ENCODE measurements around the gene DIS3L2.
"Not testable (repeated sequence)": the region's sequence is repeated elsewhere in the genome, so short reads cannot be mapped to it uniquely, and the experiment has no call there.

DIS3L2 gene

DNA sequence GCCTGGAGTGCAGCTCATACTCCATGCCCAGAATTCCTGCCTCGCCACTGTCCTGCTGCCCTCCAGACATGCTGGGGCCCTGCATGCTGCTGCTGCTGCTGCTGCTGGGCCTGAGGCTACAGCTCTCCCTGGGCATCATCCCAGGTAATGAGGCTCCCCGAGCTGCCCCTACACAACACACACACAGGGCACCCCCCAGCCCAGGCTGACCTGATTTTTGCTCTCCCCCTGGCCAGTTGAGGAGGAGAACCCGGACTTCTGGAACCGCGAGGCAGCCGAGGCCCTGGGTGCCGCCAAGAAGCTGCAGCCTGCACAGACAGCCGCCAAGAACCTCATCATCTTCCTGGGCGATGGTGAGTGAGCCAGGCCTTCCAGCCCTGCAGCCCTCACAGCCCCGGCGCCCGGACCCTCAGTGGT lies 417.2 kb downstream of the DIS3L2 start, which contains the start of gene ALPP:
Gene ALPP (plus strand): TSS at position 17 of the 417 bp plus-strand sequence. CDS start 52 bp downstream, at position 69.
- in situ Hi-C loops (cut with HindIII; ENCODE audit: low sequenced_read_pairs) = not testable (repeated sequence)

DNA sequence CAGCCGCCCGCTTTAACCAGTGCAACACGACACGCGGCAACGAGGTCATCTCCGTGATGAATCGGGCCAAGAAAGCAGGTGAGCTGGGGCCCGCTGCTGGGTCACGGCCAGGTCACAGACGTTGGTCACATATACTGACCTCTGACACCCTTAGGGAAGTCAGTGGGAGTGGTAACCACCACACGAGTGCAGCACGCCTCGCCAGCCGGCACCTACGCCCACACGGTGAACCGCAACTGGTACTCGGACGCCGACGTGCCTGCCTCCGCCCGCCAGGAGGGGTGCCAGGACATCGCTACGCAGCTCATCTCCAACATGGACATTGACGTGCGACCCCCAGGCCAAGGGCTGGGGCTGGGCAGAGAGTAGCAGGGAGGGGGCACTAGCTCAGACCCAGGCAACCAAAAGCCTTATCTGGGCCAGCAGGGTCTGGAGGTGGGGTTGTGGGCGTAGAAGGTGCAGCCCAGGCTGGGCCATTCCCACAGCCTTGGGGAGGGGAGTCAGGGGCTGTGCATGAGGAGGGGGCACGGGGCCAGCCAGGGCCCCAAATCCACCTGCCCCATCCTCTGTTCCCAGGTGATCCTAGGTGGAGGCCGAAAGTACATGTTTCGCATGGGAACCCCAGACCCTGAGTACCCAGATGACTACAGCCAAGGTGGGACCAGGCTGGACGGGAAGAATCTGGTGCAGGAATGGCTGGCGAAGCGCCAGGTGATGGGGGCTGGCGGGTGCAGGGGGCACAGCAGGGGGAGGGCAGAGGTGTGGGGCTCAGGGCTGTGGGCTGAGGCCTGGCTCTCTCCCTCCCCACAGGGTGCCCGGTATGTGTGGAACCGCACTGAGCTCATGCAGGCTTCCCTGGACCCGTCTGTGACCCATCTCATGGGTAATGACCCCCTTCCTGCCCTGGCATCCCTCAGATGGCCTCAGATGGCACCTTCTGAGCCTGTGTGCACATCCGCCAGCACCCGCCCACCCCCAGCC lies 418.4 kb downstream of the DIS3L2 start:
- in situ Hi-C loops (cut with HindIII; ENCODE audit: low sequenced_read_pairs) = not testable (repeated sequence)

DNA sequence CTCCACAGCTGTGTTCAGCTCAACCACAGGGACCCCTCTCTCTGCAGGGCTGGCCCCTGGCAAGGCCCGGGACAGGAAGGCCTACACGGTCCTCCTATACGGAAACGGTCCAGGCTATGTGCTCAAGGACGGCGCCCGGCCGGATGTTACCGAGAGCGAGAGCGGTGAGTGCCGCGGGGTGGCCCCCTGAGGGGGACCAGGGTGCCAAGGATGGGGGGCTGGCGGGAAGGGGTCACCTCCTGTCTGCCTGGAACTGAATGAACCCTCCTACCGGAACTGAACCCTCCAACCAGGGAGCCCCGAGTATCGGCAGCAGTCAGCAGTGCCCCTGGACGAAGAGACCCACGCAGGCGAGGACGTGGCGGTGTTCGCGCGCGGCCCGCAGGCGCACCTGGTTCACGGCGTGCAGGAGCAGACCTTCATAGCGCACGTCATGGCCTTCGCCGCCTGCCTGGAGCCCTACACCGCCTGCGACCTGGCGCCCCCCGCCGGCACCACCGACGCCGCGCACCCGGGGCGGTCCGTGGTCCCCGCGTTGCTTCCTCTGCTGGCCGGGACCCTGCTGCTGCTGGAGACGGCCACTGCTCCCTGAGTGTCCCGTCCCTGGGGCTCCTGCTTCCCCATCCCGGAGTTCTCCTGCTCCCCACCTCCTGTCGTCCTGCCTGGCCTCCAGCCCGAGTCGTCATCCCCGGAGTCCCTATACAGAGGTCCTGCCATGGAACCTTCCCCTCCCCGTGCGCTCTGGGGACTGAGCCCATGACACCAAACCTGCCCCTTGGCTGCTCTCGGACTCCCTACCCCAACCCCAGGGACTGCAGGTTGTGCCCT lies 419.9 kb downstream of the DIS3L2 start:
- in situ Hi-C loops (cut with HindIII; ENCODE audit: low sequenced_read_pairs) = not testable (repeated sequence)

DNA sequence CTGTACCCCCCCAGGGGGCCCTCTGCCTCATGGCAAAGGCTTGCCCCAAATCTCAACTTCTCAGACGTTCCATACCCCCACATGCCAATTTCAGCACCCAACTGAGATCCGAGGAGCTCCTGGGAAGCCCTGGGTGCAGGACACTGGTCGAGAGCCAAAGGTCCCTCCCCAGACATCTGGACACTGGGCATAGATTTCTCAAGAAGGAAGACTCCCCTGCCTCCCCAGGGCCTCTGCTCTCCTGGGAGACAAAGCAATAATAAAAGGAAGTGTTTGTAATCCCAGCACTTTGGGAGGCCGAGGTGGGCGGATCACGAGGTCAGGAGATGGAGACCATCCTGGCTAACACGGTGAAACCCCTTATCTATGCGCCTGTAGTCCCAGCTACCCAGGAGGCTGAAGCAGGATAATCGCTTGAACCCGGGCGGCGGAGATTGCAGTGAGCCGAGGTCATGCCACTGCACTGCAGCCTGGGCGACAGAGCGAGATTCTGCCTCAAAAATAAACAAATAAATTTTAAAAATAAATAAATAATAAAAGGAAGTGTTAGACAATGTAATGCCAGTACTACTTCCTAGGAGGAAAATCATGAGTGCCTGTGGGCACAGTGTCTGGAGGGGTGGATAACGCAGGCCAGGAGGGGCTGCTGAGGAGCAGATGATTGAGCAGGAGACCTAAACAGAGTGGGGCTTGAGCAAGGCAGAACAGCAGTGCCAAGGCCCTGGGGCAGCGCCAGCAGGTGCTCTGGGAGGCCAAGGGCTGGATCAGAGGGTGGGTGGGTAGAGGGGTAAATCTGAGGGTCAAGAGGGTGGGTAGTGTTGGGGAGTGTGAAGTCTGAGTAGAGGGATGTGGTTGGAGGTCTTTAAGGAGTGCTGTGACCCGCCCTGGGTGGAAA lies 421.1 kb downstream of the DIS3L2 start:
- in situ Hi-C loops (cut with HindIII; ENCODE audit: low sequenced_read_pairs) = no loop called here

DNA sequence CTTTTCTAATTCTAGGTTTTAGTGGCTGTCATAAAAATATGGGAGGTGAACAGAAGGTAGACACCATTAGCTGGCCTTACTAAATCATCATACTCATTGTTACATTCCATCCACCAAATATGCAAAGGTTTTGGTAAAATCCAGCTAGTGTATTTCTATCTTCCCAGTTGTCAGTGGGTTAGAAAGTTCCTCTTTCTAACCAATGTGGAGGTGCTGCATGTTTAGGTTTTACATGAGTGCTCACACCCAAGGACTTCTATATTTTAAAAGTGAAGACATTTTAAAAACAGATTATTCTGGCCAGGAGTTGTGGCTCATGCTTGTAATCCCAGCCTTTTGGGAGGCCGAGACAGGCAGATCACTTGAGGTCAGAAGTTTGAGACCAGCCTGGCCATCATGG lies 423.0 kb downstream of the DIS3L2 start:
- in situ Hi-C loops (cut with HindIII; ENCODE audit: low sequenced_read_pairs) = no loop called here

DNA sequence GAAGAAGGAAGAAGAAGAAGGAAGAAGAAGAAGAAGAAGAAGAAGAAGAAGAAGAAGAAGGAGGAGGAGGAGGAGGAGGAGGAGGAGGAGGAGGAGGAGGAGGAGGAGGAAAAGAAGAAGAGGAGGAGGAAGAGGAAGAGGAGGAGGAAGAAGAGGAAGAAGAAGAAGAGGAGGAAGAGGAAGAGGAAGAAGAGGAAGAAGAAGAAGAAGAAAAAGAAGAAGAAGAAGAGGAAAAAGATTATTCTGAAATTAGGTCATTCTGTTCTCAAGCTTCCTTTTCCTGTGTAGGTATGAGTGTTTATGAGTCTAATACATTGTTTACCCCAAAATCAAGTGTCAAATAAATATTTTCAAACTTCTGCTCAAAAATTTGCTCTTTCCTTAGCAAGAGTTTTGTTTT lies 423.5 kb downstream of the DIS3L2 start:
- in situ Hi-C loops (cut with HindIII; ENCODE audit: low sequenced_read_pairs) = not testable (repeated sequence)

DNA sequence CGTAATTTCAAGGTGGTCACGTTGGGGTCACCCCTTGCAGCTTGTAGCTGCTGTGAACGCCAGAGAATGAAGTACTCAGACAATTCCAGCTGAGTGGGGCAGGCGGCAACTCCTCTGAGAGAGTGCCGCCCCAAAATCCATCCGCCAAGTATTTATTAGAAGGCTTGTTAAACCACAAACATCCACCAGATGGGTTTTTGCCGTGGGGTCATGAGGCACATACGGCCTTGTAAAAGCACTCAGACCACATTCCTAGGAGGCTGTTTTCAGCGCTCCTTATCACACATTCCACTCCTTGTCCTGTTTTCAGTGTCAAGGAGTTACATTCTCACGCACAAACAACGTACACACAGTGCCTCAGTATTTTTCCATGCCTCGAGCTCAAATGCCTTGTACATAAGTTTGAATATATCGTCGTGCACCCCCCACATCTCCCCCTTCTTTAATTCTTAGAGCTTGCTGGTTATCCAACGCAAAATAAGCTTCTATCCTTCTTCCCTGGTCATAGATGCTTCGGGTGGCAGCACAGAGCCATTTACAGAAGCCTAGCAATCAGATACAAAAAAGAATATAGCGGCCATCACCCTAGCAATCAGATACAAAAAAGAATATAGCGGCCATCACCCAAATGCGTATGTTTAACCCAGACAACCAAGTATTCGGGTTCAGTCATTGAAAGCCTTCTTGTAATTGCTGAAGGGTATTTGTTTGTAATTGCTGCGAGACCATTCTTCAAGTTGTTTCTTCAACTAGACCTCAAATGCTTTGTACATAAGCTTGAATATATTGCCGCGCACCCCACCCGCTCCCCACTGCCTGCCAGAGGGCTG lies 424.4 kb downstream of the DIS3L2 start:
- in situ Hi-C loops (cut with HindIII; ENCODE audit: low sequenced_read_pairs) = no loop called here

DNA sequence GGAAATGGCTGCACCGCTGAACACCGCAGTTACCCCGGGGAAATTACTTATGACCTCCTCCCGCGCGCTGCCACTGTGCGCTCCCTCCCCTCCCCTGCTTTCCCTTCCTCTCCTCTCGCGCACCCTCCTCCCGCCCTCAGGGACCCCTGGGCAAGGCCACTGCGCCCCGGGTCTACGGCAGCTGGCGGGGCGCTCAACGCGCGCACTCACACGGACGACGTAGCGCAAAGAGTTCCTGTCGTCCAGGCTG lies 424.9 kb downstream of the DIS3L2 start:
- in situ Hi-C loops (cut with HindIII; ENCODE audit: low sequenced_read_pairs) = no loop called here
